Measurements from ENCODE around the gene NHS.

The NHS gene

GRCh38 chrX:17707731-17708130, 332.7 kb downstream of the NHS start:
- H4K8ac ChIP-seq (ENCODE audit: low read length): no peak overlapping the region
- H2AK5ac ChIP-seq (ENCODE audit: low read length, severe bottlenecking): no peak overlapping the region
- H2BK12ac ChIP-seq (ENCODE audit: low read length in 2 of 2): no peak overlapping the region
- H3K36me3 ChIP-seq (ENCODE audit: control insufficient read depth in 1 of 2, insufficient read depth in 2 of 2, low read depth in 1 of 2, low read length in 2 of 2): peaks cover 0 to 6% of the 10 kb centered on the region in 2 experiments
- no peak overlapping the region for H4K91ac ChIP-seq (ENCODE audit: low read length)
- no peak overlapping the region for H3K4ac ChIP-seq (ENCODE audit: low read depth in 1 of 2, low read length in 2 of 2)
- no peaks in the 10 kb centered on the region for H3K9me3 ChIP-seq (ENCODE audit: control insufficient read depth, low read length)
- no peak overlapping the region for H3K9ac ChIP-seq (ENCODE audit: low read length)
- no peak overlapping the region for H3K27ac ChIP-seq (ENCODE audit: low read length, poor library complexity, severe bottlenecking)
- no peak overlapping the region for H3K4me2 ChIP-seq (ENCODE audit: low read length, poor library complexity, severe bottlenecking)
- H3K18ac ChIP-seq (ENCODE audit: low read depth in 1 of 2, low read length in 2 of 2): no peak overlapping the region
- no peak for DNase-seq
- H2BK5ac ChIP-seq (ENCODE audit: low read depth, low read length, poor library complexity, severe bottlenecking): no peak overlapping the region
- peaks cover 7% of the 10 kb centered on the region for H3K79me1 ChIP-seq (replicated peaks; ENCODE audit: low read length, poor library complexity, severe bottlenecking)
- H3K14ac ChIP-seq (ENCODE audit: low read length in 2 of 2): no peak overlapping the region
- H3K27me3 ChIP-seq (ENCODE audit: control insufficient read depth in 1 of 2, insufficient read depth in 1 of 2, low read length in 2 of 2): peaks cover 0 to 3% of the 10 kb centered on the region in 2 experiments
- no peak overlapping the region for H2BK120ac ChIP-seq (ENCODE audit: low read depth, low read length)
- no peak overlapping the region for H3K4me3 ChIP-seq (ENCODE audit: insufficient read depth in 1 of 2, low read depth in 1 of 2, low read length in 2 of 2)
- no peaks in the 10 kb centered on the region for H3K4me1 ChIP-seq (ENCODE audit: control insufficient read depth, insufficient read depth, low read depth, low read length)
- H2BK15ac ChIP-seq (ENCODE audit: low read depth, poor library complexity, severe bottlenecking): no peak overlapping the region
- no peak overlapping the region for H3K23ac ChIP-seq (ENCODE audit: low read length in 2 of 2)
- H2AFZ ChIP-seq (ENCODE audit: low read depth, low read length): no peak overlapping the region
- WGBS: no CpG with 5 or more reads among the region's 3 CpGs

DNA sequence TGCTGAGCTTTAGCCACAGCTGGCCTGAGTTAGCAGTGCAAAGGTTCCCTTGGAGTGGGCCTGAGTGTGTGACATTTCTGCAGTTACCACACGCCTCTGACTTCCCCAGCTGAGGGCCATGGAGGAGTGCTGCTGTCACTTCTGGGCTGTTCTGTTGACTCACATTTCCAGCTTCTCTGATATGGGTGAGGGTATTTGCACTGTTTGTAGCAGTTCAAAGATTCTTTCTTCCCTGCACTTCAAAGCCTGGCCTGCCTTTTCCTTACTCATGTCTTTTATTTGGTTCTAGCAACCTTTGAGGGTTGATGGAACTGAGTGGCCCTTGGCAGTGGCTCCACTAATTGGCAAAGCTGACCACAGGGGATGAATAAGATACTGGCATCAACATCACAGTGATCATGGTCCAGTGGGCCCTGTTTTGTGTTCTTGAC, 335.9 kb downstream of the NHS start:
- Histone ChIP-seq H2BK5ac (ENCODE audit: low read depth, low read length, poor library complexity, severe bottlenecking) (no peak overlapping the region), H3K9ac (ENCODE audit: low read length) (no peak overlapping the region), H2BK12ac (ENCODE audit: low read length in 2 of 2) (no peak overlapping the region), H2AK5ac (ENCODE audit: low read length, severe bottlenecking) (no peak overlapping the region), H4K91ac (ENCODE audit: low read length) (no peak overlapping the region), H3K9me3 (ENCODE audit: control insufficient read depth, low read length) (no peaks in the 10 kb centered on the region), H3K18ac (ENCODE audit: low read depth in 1 of 2, low read length in 2 of 2) (no peak overlapping the region), H3K36me3 (ENCODE audit: control insufficient read depth in 1 of 2, insufficient read depth in 2 of 2, low read depth in 1 of 2, low read length in 2 of 2) (peaks cover 0 to 4% of the 10 kb centered on the region in 2 experiments), H2BK15ac (ENCODE audit: low read depth, poor library complexity, severe bottlenecking) (no peak overlapping the region), H3K27me3 (ENCODE audit: control insufficient read depth in 1 of 2, insufficient read depth in 1 of 2, low read length in 2 of 2) (peaks cover 0 to 3% of the 10 kb centered on the region in 2 experiments), H2AFZ (ENCODE audit: low read depth, low read length) (no peak overlapping the region), H3K14ac (ENCODE audit: low read length in 2 of 2) (no peak overlapping the region), H3K79me1 (replicated peaks; ENCODE audit: low read length, poor library complexity, severe bottlenecking) (peaks cover 8% of the 10 kb centered on the region), H2BK120ac (ENCODE audit: low read depth, low read length) (no peak overlapping the region), H3K23ac (ENCODE audit: low read length in 2 of 2) (no peak overlapping the region), H3K4ac (ENCODE audit: low read depth in 1 of 2, low read length in 2 of 2) (no peak overlapping the region), H3K4me2 (ENCODE audit: low read length, poor library complexity, severe bottlenecking) (no peak overlapping the region), H3K4me3 (ENCODE audit: insufficient read depth in 1 of 2, low read depth in 1 of 2, low read length in 2 of 2) (no peak overlapping the region), H4K8ac (ENCODE audit: low read length) (no peak overlapping the region), H3K4me1 (ENCODE audit: control insufficient read depth, insufficient read depth, low read depth, low read length) (no peaks in the 10 kb centered on the region), H3K27ac (ENCODE audit: low read length, poor library complexity, severe bottlenecking) (no peak overlapping the region)
- WGBS: no CpG with 5 or more reads among the region's 1 CpG
- DNase-seq: no peak

DNA sequence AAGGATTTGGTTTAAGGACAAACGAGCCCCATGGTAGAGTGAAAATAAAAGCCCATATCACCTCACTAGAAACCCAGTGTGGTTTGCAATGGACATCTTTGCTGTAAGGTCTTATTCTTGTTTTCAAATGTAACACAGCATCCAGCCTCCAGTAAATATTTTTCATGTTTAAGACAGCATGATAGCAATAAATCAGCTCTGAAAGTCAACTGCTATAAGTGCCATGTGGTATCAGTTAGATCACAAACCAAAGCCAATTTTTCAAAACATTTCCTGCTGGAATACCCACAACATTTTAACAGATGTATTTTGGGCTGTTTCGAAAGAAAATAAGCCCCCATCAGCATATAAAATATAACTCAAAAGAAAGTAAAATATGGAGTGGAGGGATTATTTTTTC, 338.3 kb downstream of the NHS start:
- Histone ChIP-seq H2BK15ac (ENCODE audit: low read depth, poor library complexity, severe bottlenecking) (no peak overlapping the region), H2AFZ (ENCODE audit: low read depth, low read length) (no peak overlapping the region)
- no CpG with 5 or more reads among the region's 2 CpGs for WGBS

GRCh38 chrX:17718649-17719165, 343.7 kb downstream of the NHS start:
- no peaks in the 10 kb centered on the region for H3K36me3 ChIP-seq (ENCODE audit: control insufficient read depth in 1 of 2, insufficient read depth in 2 of 2, low read depth in 1 of 2, low read length in 2 of 2)
- H3K18ac ChIP-seq (ENCODE audit: low read depth in 1 of 2, low read length in 2 of 2): no peak overlapping the region
- H2BK15ac ChIP-seq (ENCODE audit: low read depth, poor library complexity, severe bottlenecking): no peak overlapping the region
- no peak overlapping the region for H3K14ac ChIP-seq (ENCODE audit: low read length in 2 of 2)
- H3K4me2 ChIP-seq (ENCODE audit: low read length, poor library complexity, severe bottlenecking): no peak overlapping the region
- no peak overlapping the region for H4K91ac ChIP-seq (ENCODE audit: low read length)
- no peak overlapping the region for H3K27ac ChIP-seq (ENCODE audit: low read length, poor library complexity, severe bottlenecking)
- no peak overlapping the region for H2BK120ac ChIP-seq (ENCODE audit: low read depth, low read length)
- DNase-seq: no peak
- no peak overlapping the region for H3K4ac ChIP-seq (ENCODE audit: low read depth in 1 of 2, low read length in 2 of 2)
- no peaks in the 10 kb centered on the region for H3K4me1 ChIP-seq (ENCODE audit: control insufficient read depth, insufficient read depth, low read depth, low read length)
- H3K27me3 ChIP-seq (ENCODE audit: control insufficient read depth in 1 of 2, insufficient read depth in 1 of 2, low read length in 2 of 2): peaks cover 0 to 11% of the 10 kb centered on the region in 2 experiments
- H3K23ac ChIP-seq (ENCODE audit: low read length in 2 of 2): no peak overlapping the region
- H3K9me3 ChIP-seq (ENCODE audit: control insufficient read depth, low read length): no peaks in the 10 kb centered on the region
- no peak overlapping the region for H2BK12ac ChIP-seq (ENCODE audit: low read length in 2 of 2)
- H3K4me3 ChIP-seq (ENCODE audit: insufficient read depth in 1 of 2, low read depth in 1 of 2, low read length in 2 of 2): no peak overlapping the region
- H4K8ac ChIP-seq (ENCODE audit: low read length): no peak overlapping the region
- H2AK5ac ChIP-seq (ENCODE audit: low read length, severe bottlenecking): no peak overlapping the region
- no peak overlapping the region for H3K9ac ChIP-seq (ENCODE audit: low read length)
- H3K79me1 ChIP-seq (replicated peaks; ENCODE audit: low read length, poor library complexity, severe bottlenecking): peaks cover 4% of the 10 kb centered on the region
- H2AFZ ChIP-seq (ENCODE audit: low read depth, low read length): no peak overlapping the region
- H2BK5ac ChIP-seq (ENCODE audit: low read depth, low read length, poor library complexity, severe bottlenecking): no peak overlapping the region

More for the DNA sequence above, 338.3 kb downstream of the NHS start:
- Histone ChIP-seq H3K9ac (ENCODE audit: low read length) (no peak overlapping the region), H3K4me2 (ENCODE audit: low read length, poor library complexity, severe bottlenecking) (no peak overlapping the region), H3K4me1 (ENCODE audit: control insufficient read depth, insufficient read depth, low read depth, low read length) (no peaks in the 10 kb centered on the region), H2BK12ac (ENCODE audit: low read length in 2 of 2) (no peak overlapping the region), H3K36me3 (ENCODE audit: control insufficient read depth in 1 of 2, insufficient read depth in 2 of 2, low read depth in 1 of 2, low read length in 2 of 2) (peaks cover 0 to 4% of the 10 kb centered on the region in 2 experiments), H3K79me1 (replicated peaks; ENCODE audit: low read length, poor library complexity, severe bottlenecking) (peaks cover 8% of the 10 kb centered on the region), H2AK5ac (ENCODE audit: low read length, severe bottlenecking) (no peak overlapping the region), H3K14ac (ENCODE audit: low read length in 2 of 2) (no peak overlapping the region), H2BK5ac (ENCODE audit: low read depth, low read length, poor library complexity, severe bottlenecking) (no peak overlapping the region), H3K27me3 (ENCODE audit: control insufficient read depth in 1 of 2, insufficient read depth in 1 of 2, low read length in 2 of 2) (peaks cover 0 to 3% of the 10 kb centered on the region in 2 experiments), H3K4ac (ENCODE audit: low read depth in 1 of 2, low read length in 2 of 2) (no peak overlapping the region), H3K27ac (ENCODE audit: low read length, poor library complexity, severe bottlenecking) (no peak overlapping the region), H3K23ac (ENCODE audit: low read length in 2 of 2) (no peak overlapping the region), H4K8ac (ENCODE audit: low read length) (no peak overlapping the region), H3K18ac (ENCODE audit: low read depth in 1 of 2, low read length in 2 of 2) (no peak overlapping the region), H3K9me3 (ENCODE audit: control insufficient read depth, low read length) (no peaks in the 10 kb centered on the region), H4K91ac (ENCODE audit: low read length) (no peak overlapping the region), H3K4me3 (ENCODE audit: insufficient read depth in 1 of 2, low read depth in 1 of 2, low read length in 2 of 2) (no peak overlapping the region), H2BK120ac (ENCODE audit: low read depth, low read length) (no peak overlapping the region)
- no peak for DNase-seq

Data from mesenchymal stem cell (in vitro differentiated cells and primary cell).